Trophoblast cell (in vitro differentiated cells and primary cell): ENCODE data around the gene ALG5.

Source experiments
- DNase-seq, 2 donors: peaks; one replicate each; pipeline ENCODE4 v3.0.0-alpha.2; 2016
- H2AFZ ChIP-seq: 2 replicates; pipeline ENCODE4 v1.6.1; 2013; ENCODE audit warnings: low read length, moderate library complexity, mild to moderate bottlenecking; ENCODE audit not compliant: insufficient read depth, poor library complexity
- H2AK5ac ChIP-seq: 2 replicates; pipeline ENCODE4 v1.6.1; 2013; ENCODE audit warnings: mild to moderate bottlenecking, low read length
- H2BK120ac ChIP-seq: 2 replicates; pipeline ENCODE4 v1.6.1; 2013; ENCODE audit warnings: low read length, mild to moderate bottlenecking, moderate library complexity; ENCODE audit not compliant: insufficient read depth, poor library complexity
- H2BK12ac ChIP-seq: 2 replicates; pipeline ENCODE4 v1.6.1; 2013; ENCODE audit warnings: mild to moderate bottlenecking, low read length, moderate library complexity
- H2BK5ac ChIP-seq: 2 replicates; pipeline ENCODE4 v1.6.1; 2013; ENCODE audit warnings: low read length, low read depth, moderate library complexity, mild to moderate bottlenecking; ENCODE audit not compliant: poor library complexity
- H3K14ac ChIP-seq: 2 replicates; pipeline ENCODE4 v1.6.1; 2013; ENCODE audit warnings: mild to moderate bottlenecking, low read length
- H3K18ac ChIP-seq: 2 replicates; pipeline ENCODE4 v1.6.1; 2013; ENCODE audit warnings: mild to moderate bottlenecking, low read length
- H3K23ac ChIP-seq: 2 replicates; pipeline ENCODE4 v1.6.1; 2013; ENCODE audit warnings: low read length
- H3K27ac ChIP-seq: 2 replicates; pipeline ENCODE4 v1.5.1; 2013; ENCODE audit warnings: low read depth, mild to moderate bottlenecking, inconsistent platforms, low read length, moderate library complexity
- H3K27me3 ChIP-seq: 2 replicates; pipeline ENCODE4 v1.6.1; 2013; ENCODE audit warnings: inconsistent platforms, mild to moderate bottlenecking, low read length, moderate library complexity; ENCODE audit not compliant: insufficient read depth
- H3K36me3 ChIP-seq, 2 experiments: 1 replicate in 1 of 2; 2 replicates in 1 of 2; pipeline ENCODE4 v1.6.1; 2013; ENCODE audit warnings: low read length in 2 of 2, mild to moderate bottlenecking in 2 of 2, moderate library complexity in 1 of 2; ENCODE audit not compliant: insufficient read depth in 2 of 2, control insufficient read depth in 1 of 2
- H3K4ac ChIP-seq: 2 replicates; pipeline ENCODE4 v1.6.1; 2013; ENCODE audit warnings: low read depth, mild to moderate bottlenecking, low read length, moderate library complexity
- H3K4me1 ChIP-seq, 2 experiments: 1 replicate in 1 of 2; 2 replicates in 1 of 2; pipeline ENCODE4 v1.6.1; 2013; ENCODE audit warnings: low read length in 2 of 2, mild to moderate bottlenecking in 2 of 2, moderate library complexity in 1 of 2; ENCODE audit not compliant: insufficient read depth in 2 of 2, control insufficient read depth in 1 of 2
- H3K4me2 ChIP-seq: 2 replicates; pipeline ENCODE4 v1.6.1; 2013; ENCODE audit warnings: inconsistent platforms, mild to moderate bottlenecking, low read length, moderate library complexity
- H3K4me3 ChIP-seq: 2 replicates; pipeline ENCODE4 v1.5.1; 2013; ENCODE audit warnings: mild to moderate bottlenecking, low read depth, low read length, inconsistent platforms
- H3K79me1 ChIP-seq: one replicate; pipeline ENCODE4 v1.6.1; 2013; ENCODE audit warnings: low read length
- H3K79me2 ChIP-seq: 2 replicates; pipeline ENCODE4 v1.6.1; 2013; ENCODE audit warnings: low read length, mild to moderate bottlenecking; ENCODE audit not compliant: control insufficient read depth, insufficient read depth, poor library complexity
- H3K9ac ChIP-seq: 2 replicates; pipeline ENCODE4 v1.6.1; 2013; ENCODE audit warnings: mild to moderate bottlenecking, low read length
- H3K9me3 ChIP-seq: 2 replicates; pipeline ENCODE4 v1.6.1; 2013; ENCODE audit warnings: low read depth, mild to moderate bottlenecking, control low read depth, inconsistent platforms, low read length; ENCODE audit not compliant: insufficient read depth
- H4K12ac ChIP-seq: 2 replicates; pipeline ENCODE4 v1.6.1; 2013; ENCODE audit warnings: low read depth, mild to moderate bottlenecking, low read length, moderate library complexity
- H4K8ac ChIP-seq: 2 replicates; pipeline ENCODE4 v1.6.1; 2013; ENCODE audit warnings: low read depth, mild to moderate bottlenecking, low read length, moderate library complexity
- H4K91ac ChIP-seq: one replicate; pipeline ENCODE4 v1.6.1; 2013; ENCODE audit warnings: low read depth, mild to moderate bottlenecking, low read length, moderate library complexity
- WGBS: extraction: QIAGEN DNeasy Blood & Tissue Kit; methylation state at CpG from one replicate; pipeline ENCODE4 v1.1.7; 2013; ENCODE audit warnings: missing lambda C conversion rate; ENCODE audit not compliant: insufficient read length, insufficient coverage; ENCODE audit errors: extremely low coverage; 5-methylcytosine and 5-hydroxymethylcytosine counted together

ALG5 gene

DNA sequence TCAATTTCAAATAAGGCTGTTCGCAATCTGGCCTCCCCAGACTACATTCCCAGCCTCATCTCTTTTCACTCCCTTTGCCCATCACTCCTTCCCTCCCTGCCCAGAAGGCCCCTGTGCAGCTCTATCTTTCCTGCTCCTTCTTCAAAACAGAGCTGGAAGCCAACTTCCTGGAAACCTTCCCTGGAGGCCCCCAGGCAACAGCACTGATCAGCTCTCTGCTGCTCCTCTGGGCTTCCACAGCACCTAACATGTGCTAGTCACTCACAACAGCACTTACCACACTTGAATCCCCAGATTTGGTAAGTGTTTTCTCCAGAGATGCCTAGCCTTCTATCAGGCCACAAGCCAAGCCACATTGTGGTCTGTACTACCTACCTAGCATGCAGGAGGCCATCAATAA lies 88.6 kb downstream of the ALG5 start:
- Histone ChIP-seq H3K23ac (no peak overlapping the region), H3K4me3 (no peak overlapping the region), H3K79me1 (no peaks in the 10 kb centered on the region), H2AK5ac (no peak overlapping the region), H3K4ac (no peak overlapping the region), H3K14ac (no peak overlapping the region), H4K91ac (no peak overlapping the region), H3K4me1 (peaks cover 4 to 8% of the 10 kb centered on the region in 2 experiments), H3K9ac (no peak overlapping the region), H3K79me2 (no peaks in the 10 kb centered on the region), H2BK120ac (no peak overlapping the region), H3K36me3 (peaks cover 0 to 1% of the 10 kb centered on the region in 2 experiments), H2AFZ (no peak overlapping the region), H4K12ac (no peak overlapping the region), H3K9me3 (no peaks in the 10 kb centered on the region), H4K8ac (no peak overlapping the region), H2BK5ac (no peak overlapping the region), H3K4me2 (no peak overlapping the region), H3K27me3 (no peaks in the 10 kb centered on the region), H3K27ac (no peak overlapping the region), H2BK12ac (no peak overlapping the region), H3K18ac (no peak overlapping the region)
- no CpG with 5 or more reads among the region's 1 CpG for WGBS
- no peak for DNase-seq

GRCh38 chr13:36907821-36908220 lies 91.3 kb downstream of the ALG5 start:
- Histone ChIP-seq H2AK5ac (no peak overlapping the region), H3K79me2 (no peaks in the 10 kb centered on the region), H3K14ac (no peak overlapping the region), H3K18ac (peak overlapping the region; percentile 75), H4K12ac (no peak overlapping the region), H3K27ac (no peak overlapping the region), H3K4me3 (no peak overlapping the region), H3K36me3 (peaks cover 0 to 1% of the 10 kb centered on the region in 2 experiments), H3K23ac (no peak overlapping the region), H3K9me3 (no peaks in the 10 kb centered on the region), H4K8ac (no peak overlapping the region), H3K4me1 (peaks cover 4 to 10% of the 10 kb centered on the region in 2 experiments), H2BK12ac (no peak overlapping the region), H2BK120ac (no peak overlapping the region), H3K4ac (no peak overlapping the region), H4K91ac (no peak overlapping the region), H3K9ac (no peak overlapping the region), H2AFZ (no peak overlapping the region), H3K79me1 (no peaks in the 10 kb centered on the region), H2BK5ac (no peak overlapping the region), H3K27me3 (no peaks in the 10 kb centered on the region), H3K4me2 (no peak overlapping the region)
- DNase-seq, result no peak
- no CpG with 5 or more reads among the region's 2 CpGs for WGBS

GRCh38 chr13:36907266-36907665 lies 91.9 kb downstream of the ALG5 start:
- no peaks in the 10 kb centered on the region for H3K79me1 ChIP-seq
- H3K27ac ChIP-seq, result no peak overlapping the region
- H2AFZ ChIP-seq, result no peak overlapping the region
- peaks cover 0 to 1% of the 10 kb centered on the region in 2 experiments for H3K36me3 ChIP-seq
- H3K9ac ChIP-seq, result no peak overlapping the region
- no peak overlapping the region for H3K4me2 ChIP-seq
- no peak overlapping the region for H3K23ac ChIP-seq
- H2BK120ac ChIP-seq, result no peak overlapping the region
- H3K18ac ChIP-seq, result no peak overlapping the region
- H4K12ac ChIP-seq, result no peak overlapping the region
- no peak overlapping the region for H3K14ac ChIP-seq
- peaks cover 2 to 8% of the 10 kb centered on the region in 2 experiments for H3K4me1 ChIP-seq
- no peak overlapping the region for H3K4me3 ChIP-seq
- no peak overlapping the region for H3K4ac ChIP-seq
- no peaks in the 10 kb centered on the region for H3K79me2 ChIP-seq
- DNase-seq, result no peak
- no peaks in the 10 kb centered on the region for H3K27me3 ChIP-seq
- no peak overlapping the region for H4K8ac ChIP-seq
- no peaks in the 10 kb centered on the region for H3K9me3 ChIP-seq
- no peak overlapping the region for H2AK5ac ChIP-seq
- WGBS, result no CpG with 5 or more reads among the region's 4 CpGs
- no peak overlapping the region for H2BK5ac ChIP-seq
- no peak overlapping the region for H2BK12ac ChIP-seq
- H4K91ac ChIP-seq, result no peak overlapping the region

DNA sequence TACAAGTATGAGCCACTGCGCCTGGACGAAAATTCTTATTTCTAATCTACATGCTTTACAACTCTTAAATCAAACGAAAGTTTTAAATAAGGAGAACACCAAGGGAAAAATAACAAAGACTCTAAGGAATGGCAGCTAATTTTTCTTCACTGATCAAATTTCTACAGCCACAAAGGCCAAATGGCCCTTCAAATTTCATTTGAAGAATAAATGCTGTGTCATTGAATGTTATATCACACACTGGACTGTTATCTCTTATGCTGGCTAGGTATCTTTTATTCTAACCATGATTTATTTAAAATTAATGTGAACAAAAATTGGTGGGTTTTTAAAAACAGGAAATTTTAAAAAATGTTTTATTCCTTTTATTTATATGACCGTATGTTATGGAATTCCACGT lies 93.2 kb downstream of the ALG5 start:
- Histone ChIP-seq H3K14ac (no peak overlapping the region), H2BK120ac (no peak overlapping the region), H3K79me2 (no peaks in the 10 kb centered on the region), H3K9ac (no peak overlapping the region), H2AK5ac (no peak overlapping the region), H2BK5ac (no peak overlapping the region), H3K4me2 (no peak overlapping the region), H4K91ac (no peak overlapping the region), H3K79me1 (no peaks in the 10 kb centered on the region), H4K12ac (no peak overlapping the region), H3K4ac (no peak overlapping the region), H3K27me3 (no peaks in the 10 kb centered on the region), H2BK12ac (no peak overlapping the region), H3K4me3 (no peak overlapping the region), H4K8ac (no peak overlapping the region), H3K4me1 (peaks cover 2 to 8% of the 10 kb centered on the region in 2 experiments), H3K9me3 (no peaks in the 10 kb centered on the region), H3K27ac (no peak overlapping the region), H2AFZ (no peak overlapping the region), H3K18ac (no peak overlapping the region), H3K23ac (no peak overlapping the region), H3K36me3 (peaks cover 0 to 1% of the 10 kb centered on the region in 2 experiments)
- WGBS, result no CpG with 5 or more reads among the region's 5 CpGs
- DNase-seq, result no peak
